ENCODE measurements around the gene CCDC178.
"Not testable (repeated sequence)": the region's sequence is repeated elsewhere in the genome, so short reads cannot be mapped to it uniquely, and the experiment has no call there.

The CCDC178 gene

GRCh38 chr18:32998921-32999320 is 441.6 kb downstream of the CCDC178 start:
- DNase-seq (ENCODE audit: low spot score) = peak; percentile 12

GRCh38 chr18:32998285-32998684 is 442.2 kb downstream of the CCDC178 start:
- no peak for DNase-seq (ENCODE audit: low spot score)

GRCh38 chr18:32983721-32984120 is 456.8 kb downstream of the CCDC178 start:
- DNase-seq (ENCODE audit: low spot score) = no peak

- DNase-seq (ENCODE audit: low spot score) = no peak
These were observed 459.6 kb downstream of the CCDC178 start for GRCh38 chr18:32980896-32981295.

- DNase-seq (ENCODE audit: low spot score) = no peak
These were observed 465.0 kb downstream of the CCDC178 start for GRCh38 chr18:32975501-32975900.

GRCh38 chr18:32975163-32975436 is 465.4 kb downstream of the CCDC178 start:
- no peak for DNase-seq (ENCODE audit: low spot score)

- DNase-seq (ENCODE audit: low spot score) = peak; percentile 14
These were observed 465.9 kb downstream of the CCDC178 start for GRCh38 chr18:32974421-32975162.

- DNase-seq (ENCODE audit: low spot score) = no peak
These were observed 472.3 kb downstream of the CCDC178 start for GRCh38 chr18:32968248-32968647.

- DNase-seq (ENCODE audit: low spot score) = no peak
These were observed 474.4 kb downstream of the CCDC178 start for GRCh38 chr18:32966141-32966540.

- no peak for DNase-seq (ENCODE audit: low spot score)
These were observed 479.0 kb downstream of the CCDC178 start for GRCh38 chr18:32961538-32961937.

- no peak for DNase-seq (ENCODE audit: low spot score)
These were observed 481.8 kb downstream of the CCDC178 start for GRCh38 chr18:32958746-32959145.

GRCh38 chr18:32956591-32957315 is 483.8 kb downstream of the CCDC178 start:
- DNase-seq (ENCODE audit: low spot score) = peak; percentile 40

GRCh38 chr18:32952318-32952717 is 488.2 kb downstream of the CCDC178 start:
- DNase-seq (ENCODE audit: low spot score) = not testable (repeated sequence)

- DNase-seq (ENCODE audit: low spot score) = no peak
These were observed 502.9 kb downstream of the CCDC178 start for GRCh38 chr18:32937597-32937996.

- no peak for DNase-seq (ENCODE audit: low spot score)
These were observed 503.5 kb downstream of the CCDC178 start for GRCh38 chr18:32937066-32937465.

- no peak for DNase-seq (ENCODE audit: low spot score)
These were observed 506.3 kb downstream of the CCDC178 start for GRCh38 chr18:32934201-32934600.

GRCh38 chr18:32930695-32931301 is 509.7 kb downstream of the CCDC178 start:
- peak; percentile 64 for DNase-seq (ENCODE audit: low spot score)

- DNase-seq (ENCODE audit: low spot score) = no peak
These were observed 511.3 kb downstream of the CCDC178 start for GRCh38 chr18:32929213-32929612.

- DNase-seq (ENCODE audit: low spot score) = no peak
These were observed 517.5 kb downstream of the CCDC178 start for GRCh38 chr18:32922951-32923430.

GRCh38 chr18:32920796-32921787 is 519.4 kb downstream of the CCDC178 start:
- no peak for DNase-seq (ENCODE audit: low spot score)

GRCh38 chr18:32919799-32920198 is 520.7 kb downstream of the CCDC178 start:
- peak; percentile 83 for DNase-seq (ENCODE audit: low spot score)

- no peak for DNase-seq (ENCODE audit: low spot score)
These were observed 521.8 kb downstream of the CCDC178 start for GRCh38 chr18:32918692-32919250.

All from D341Med (cell line).